Caco-2 (cell line): ENCODE results near the gene GPX5. TPM values are rescaled to one million over a fixed set of nuclear protein-coding genes. Genes with fewer than 3 reads are reported as not detected.

Experiments
- BruUV-seq: library from RNA; stranded (reverse); fragments of 400-500 nt; replicated peaks from 2 replicates; lab custom pipeline; 2021; lab: Mats Ljungman, UMichigan
- CTCF ChIA-PET: fragments of 300-600 bp; sonication (Branson Sonifier 250); formaldehyde crosslinking; loops from one replicate; lab custom pipeline; 2022; ENCODE audit warnings: antibody characterized with exemption; lab: Charles Lee
- POLR2A ChIA-PET: fragments of 300-600 bp; sonication (Branson Sonifier 250); formaldehyde crosslinking; loops from one replicate; lab custom pipeline; 2022; ENCODE audit warnings: antibody characterized with exemption; lab: Charles Lee
- DNase-seq, 2 experiments: peaks; one replicate each; pipeline versions ENCODE4 v3.0.0 to v3.0.0-alpha.2; 2020 to 2022
- H3K27me3 ChIP-seq: replicated peaks from 2 replicates; pipeline ENCODE4 v1.6.0; 2011; ENCODE audit warnings: low read length; ENCODE audit not compliant: control insufficient read depth, insufficient read depth
- H3K36me3 ChIP-seq: 2 replicates; pipeline ENCODE4 v1.5.1; 2011; ENCODE audit warnings: low read length; ENCODE audit not compliant: control insufficient read depth, insufficient read depth
- H3K4me1 ChIP-seq: fragments of 250-450 bp; sonication (Bioruptor Pico); 2 replicates; pipeline ENCODE4 v1.5.1; 2020; ENCODE audit warnings: mild to moderate bottlenecking
- H3K4me3 ChIP-seq: 2 replicates; pipeline ENCODE4 v1.5.1; 2011; ENCODE audit warnings: low read depth, mild to moderate bottlenecking, control low read depth, low read length
- H3K9me3 ChIP-seq: fragments of 250-450 bp; sonication (Bioruptor Pico); 2 replicates; pipeline ENCODE4 v1.5.1; 2020; ENCODE audit warnings: mild to moderate bottlenecking, moderate library complexity
- H3K27ac Mint-ChIP-seq: one replicate; pipeline ENCODE4 v1.8.0; 2022; ENCODE audit warnings: mixed read lengths; ENCODE audit not compliant: unreplicated experiment
- H3K27me3 Mint-ChIP-seq: one replicate; pipeline ENCODE4 v1.8.0; 2022; ENCODE audit warnings: mixed read lengths; ENCODE audit not compliant: insufficient read depth, unreplicated experiment
- H3K36me3 Mint-ChIP-seq: one replicate; pipeline ENCODE4 v1.8.0; 2022; ENCODE audit warnings: mild to moderate bottlenecking, mixed read lengths; ENCODE audit not compliant: insufficient read depth, unreplicated experiment
- H3K4me1 Mint-ChIP-seq: one replicate; pipeline ENCODE4 v1.8.0; 2022; ENCODE audit warnings: low read depth, mixed read lengths; ENCODE audit not compliant: unreplicated experiment
- H3K4me3 Mint-ChIP-seq: one replicate; pipeline ENCODE4 v1.8.0; 2022; ENCODE audit warnings: mild to moderate bottlenecking, moderate library complexity, mixed read lengths; ENCODE audit not compliant: unreplicated experiment
- H3K9me3 Mint-ChIP-seq: one replicate; pipeline ENCODE4 v1.8.0; 2022; ENCODE audit warnings: mixed read lengths; ENCODE audit not compliant: unreplicated experiment
- intact Hi-C: fragments of 100-400 bp; cut with micrococcal nuclease; formaldehyde crosslinking; loops from one replicate; pipeline ENCODE4 v1.10.0; 2022; ENCODE audit not compliant: unreplicated experiment
- total RNA-seq: library from RNA; stranded (reverse); gene quantifications from 2 replicates; pipeline ENCODE4 v1.2.3, GENCODE V29; 2022
- TF ChIP-seq, protein P1 (sequence below), 2 experiments: fragments of 200-600 bp in 1 of 2; IDR thresholded peaks; 1 replicate in 1 of 2; 2 replicates in 1 of 2; pipeline versions ENCODE4 v1.5.1 to v1.8.0; 2011 to 2022; ENCODE audit warnings: antibody characterized with exemption in 1 of 2, control low read depth in 1 of 2, inconsistent platforms in 1 of 2, low read depth in 1 of 2, low read length in 1 of 2, mild to moderate bottlenecking in 1 of 2, moderate library complexity in 1 of 2; ENCODE audit not compliant: insufficient read depth in 1 of 2, severe bottlenecking in 1 of 2, unreplicated experiment in 1 of 2

GPX5 gene
- total RNA-seq, 1 experiment from 2014 or later = not detected

DNA sequence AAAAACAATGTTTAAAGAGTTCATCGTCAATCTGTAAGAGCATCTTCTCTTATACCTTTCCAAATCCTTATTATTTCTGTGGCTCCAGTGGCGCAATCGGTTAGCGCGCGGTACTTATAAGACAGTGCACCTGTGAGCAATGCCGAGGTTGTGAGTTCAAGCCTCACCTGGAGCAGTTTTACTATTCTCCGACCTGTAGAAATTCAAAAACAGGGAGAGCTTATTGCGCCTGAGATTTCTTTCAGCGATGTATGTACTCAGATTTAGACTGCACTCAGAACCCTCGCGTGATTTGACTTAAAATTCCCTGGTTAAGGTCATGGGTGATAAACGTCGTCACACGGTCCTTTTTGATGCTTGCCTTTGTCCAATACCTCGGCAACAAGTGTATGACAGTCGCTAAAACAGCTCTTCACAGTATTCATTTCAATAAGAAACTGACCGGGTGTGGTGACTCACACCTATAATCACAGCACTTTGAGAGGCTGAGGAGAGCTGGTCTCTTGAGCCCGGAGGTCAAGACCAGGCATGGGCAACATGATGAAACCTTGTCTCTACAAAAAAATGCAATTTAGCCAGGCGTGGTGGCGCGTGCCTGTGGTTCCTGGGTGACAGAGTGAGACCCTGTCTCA is 11.9 kb downstream of the GPX5 start:
- H3K4me3 Mint-ChIP-seq = no peak overlapping the region

DNA sequence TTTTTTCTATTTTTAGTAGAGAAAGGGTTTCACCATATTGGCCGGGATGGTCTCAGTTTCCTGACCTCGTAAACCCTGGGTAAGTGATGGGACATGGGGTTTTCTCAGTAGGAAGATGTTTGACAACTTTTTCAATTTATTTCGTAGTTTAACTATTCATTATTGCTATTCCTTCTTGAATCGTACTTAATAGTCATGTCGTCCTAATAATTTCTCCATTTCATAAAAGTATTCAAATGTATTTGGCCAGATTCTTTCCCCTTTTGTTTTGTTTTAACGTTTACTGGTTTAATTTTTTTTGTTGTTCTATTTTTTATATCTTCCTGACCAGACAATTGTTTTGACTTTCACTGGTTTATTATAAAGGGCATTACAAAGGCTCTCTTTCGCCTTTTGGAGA is 16.3 kb downstream of the GPX5 start:
- TF ChIP-seq, protein P1, sequence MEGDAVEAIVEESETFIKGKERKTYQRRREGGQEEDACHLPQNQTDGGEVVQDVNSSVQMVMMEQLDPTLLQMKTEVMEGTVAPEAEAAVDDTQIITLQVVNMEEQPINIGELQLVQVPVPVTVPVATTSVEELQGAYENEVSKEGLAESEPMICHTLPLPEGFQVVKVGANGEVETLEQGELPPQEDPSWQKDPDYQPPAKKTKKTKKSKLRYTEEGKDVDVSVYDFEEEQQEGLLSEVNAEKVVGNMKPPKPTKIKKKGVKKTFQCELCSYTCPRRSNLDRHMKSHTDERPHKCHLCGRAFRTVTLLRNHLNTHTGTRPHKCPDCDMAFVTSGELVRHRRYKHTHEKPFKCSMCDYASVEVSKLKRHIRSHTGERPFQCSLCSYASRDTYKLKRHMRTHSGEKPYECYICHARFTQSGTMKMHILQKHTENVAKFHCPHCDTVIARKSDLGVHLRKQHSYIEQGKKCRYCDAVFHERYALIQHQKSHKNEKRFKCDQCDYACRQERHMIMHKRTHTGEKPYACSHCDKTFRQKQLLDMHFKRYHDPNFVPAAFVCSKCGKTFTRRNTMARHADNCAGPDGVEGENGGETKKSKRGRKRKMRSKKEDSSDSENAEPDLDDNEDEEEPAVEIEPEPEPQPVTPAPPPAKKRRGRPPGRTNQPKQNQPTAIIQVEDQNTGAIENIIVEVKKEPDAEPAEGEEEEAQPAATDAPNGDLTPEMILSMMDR (IDR thresholded peaks at IDR 0.05; ENCODE audit: insufficient read depth in 1 of 2, low read depth in 1 of 2, low read length in 1 of 2, severe bottlenecking in 1 of 2, unreplicated experiment in 1 of 2) = no peak
- H3K4me1 ChIP-seq = no peaks in the 10 kb centered on the region
- no peak for DNase-seq
- no peaks in the 10 kb centered on the region for H3K36me3 ChIP-seq
- Mint-ChIP-seq H3K36me3 (peaks cover 9% of the 10 kb centered on the region), H3K4me3 (no peak overlapping the region), H3K27me3 (peaks cover 2% of the 10 kb centered on the region), H3K9me3 (no peaks in the 10 kb centered on the region), H3K27ac (no peak overlapping the region), H3K4me1 (peaks cover 8% of the 10 kb centered on the region)
- intact Hi-C loops = no loop called here
- no TSS peak for BruUV-seq
- H3K4me3 ChIP-seq = no peak overlapping the region
- H3K27me3 ChIP-seq = no peaks in the 10 kb centered on the region; the same call in 1 of the 2 replicates
- ChIA-PET CTCF (interaction anchor here (1.8 kb wide), 1 partner anchor 46 kb away, joined by 6 read pairs; no protein-coding TSS in a partner anchor), POLR2A (no interaction called here)
- H3K9me3 ChIP-seq = no peaks in the 10 kb centered on the region

More for the DNA sequence above, 11.9 kb downstream of the GPX5 start:
- Mint-ChIP-seq H3K27ac (no peak overlapping the region), H3K4me1 (peaks cover 4% of the 10 kb centered on the region), H3K9me3 (no peaks in the 10 kb centered on the region), H3K27me3 (peaks cover 13% of the 10 kb centered on the region), H3K36me3 (peaks cover 3% of the 10 kb centered on the region)
- CTCF ChIA-PET = no interaction called here
- POLR2A ChIA-PET = no interaction called here
- Histone ChIP-seq H3K4me3 (no peak overlapping the region), H3K4me1 (no peaks in the 10 kb centered on the region), H3K36me3 (no peaks in the 10 kb centered on the region), H3K9me3 (no peaks in the 10 kb centered on the region), H3K27me3 (no peaks in the 10 kb centered on the region; the same call in 1 of the 2 replicates)
- DNase-seq = no peak
- intact Hi-C loops = no loop called here
- TF ChIP-seq, protein P1 (IDR thresholded peaks at IDR 0.05; ENCODE audit: insufficient read depth in 1 of 2, low read depth in 1 of 2, low read length in 1 of 2, severe bottlenecking in 1 of 2, unreplicated experiment in 1 of 2) = no peak
- no TSS peak for BruUV-seq

DNA sequence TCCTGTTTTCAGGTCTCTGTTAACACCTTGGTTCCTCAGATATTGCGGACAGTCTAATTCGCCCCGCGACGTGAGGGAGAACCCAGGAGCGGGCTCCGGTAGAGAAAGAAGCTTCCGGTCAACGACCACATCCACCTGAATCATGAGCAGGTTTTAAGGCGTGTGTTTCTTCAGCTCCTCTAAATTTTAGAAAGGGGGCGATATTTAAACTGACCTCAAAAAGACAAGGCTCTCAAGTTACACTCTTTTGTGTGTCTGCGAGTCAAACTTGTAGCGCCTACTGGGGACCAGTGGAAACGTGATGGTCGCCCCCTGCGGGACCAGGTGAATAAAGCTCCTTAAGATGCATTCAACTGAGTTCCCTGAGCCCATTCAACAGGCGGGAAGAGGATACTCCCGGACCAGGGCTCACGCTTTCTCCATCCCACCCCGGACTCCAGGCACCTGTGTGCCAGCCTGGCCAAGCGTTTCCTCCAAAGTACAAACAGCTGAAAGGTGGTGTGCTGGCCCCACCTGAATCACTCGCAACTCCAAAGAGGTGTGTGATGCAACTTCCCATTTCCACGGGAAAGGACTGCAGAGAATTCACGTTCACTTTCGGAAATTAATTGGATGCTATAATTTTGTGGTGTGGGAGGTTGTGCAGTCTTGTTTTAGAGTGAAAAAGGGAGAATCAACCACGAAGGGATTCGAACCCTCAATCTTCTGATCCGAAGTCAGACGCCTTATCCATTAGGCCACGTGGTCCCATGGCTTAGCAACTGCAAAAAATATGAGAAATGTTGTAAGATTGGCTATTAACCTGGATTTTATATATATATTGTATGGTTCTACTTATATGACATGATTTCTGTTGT is 17.0 kb downstream of the GPX5 start:
- intact Hi-C loops = no loop called here
- ChIA-PET POLR2A (no interaction called here), CTCF (interaction anchor here (1.8 kb wide), 1 partner anchor 47 kb away, joined by 6 read pairs; no protein-coding TSS in a partner anchor)
- no peaks in the 10 kb centered on the region for H3K4me1 ChIP-seq
- DNase-seq = peak; percentile 62 to 70
- no peaks in the 10 kb centered on the region for H3K9me3 ChIP-seq
- no peaks in the 10 kb centered on the region for H3K36me3 ChIP-seq
- H3K27me3 ChIP-seq = no peaks in the 10 kb centered on the region; the same call in 1 of the 2 replicates
- H3K4me3 Mint-ChIP-seq = peak overlapping the region; percentile 56
- H3K4me1 Mint-ChIP-seq = peaks cover 8% of the 10 kb centered on the region
- no peaks in the 10 kb centered on the region for H3K9me3 Mint-ChIP-seq
- H3K27me3 Mint-ChIP-seq = peaks cover 4% of the 10 kb centered on the region
- TF ChIP-seq, protein P1 (IDR thresholded peaks at IDR 0.05; ENCODE audit: insufficient read depth in 1 of 2, low read depth in 1 of 2, low read length in 1 of 2, severe bottlenecking in 1 of 2, unreplicated experiment in 1 of 2) = peak; percentile 40
- peak overlapping the region; percentile 15 for H3K4me3 ChIP-seq
- TSS peak; percentile 100 for BruUV-seq
- peaks cover 9% of the 10 kb centered on the region for H3K36me3 Mint-ChIP-seq
- peak overlapping the region; percentile 77 for H3K27ac Mint-ChIP-seq
